Tibial nerve (tissue), 4 donors: ENCODE data around the gene OXCT1. TPM values are rescaled to one million over a fixed set of nuclear protein-coding genes. Genes with fewer than 3 reads are reported as not detected.
"Not testable (repeated sequence)": the region's sequence is repeated elsewhere in the genome, so short reads cannot be mapped to it uniquely, and the experiment has no call there.

Source experiments
- DNase-seq, 2 donors: peaks; one replicate each; pipeline ENCODE4 v3.0.0-alpha.2; 2019; ENCODE audit warnings: low spot score in 2 of 2
- H3K27ac ChIP-seq, 4 donors: fragments of 200-600 bp; sonication (generic) in 3 of 4; one replicate each; pipeline ENCODE4 v1.5.1; 2017 to 2019; ENCODE audit warnings: mild to moderate bottlenecking in 1 of 4
- H3K27me3 ChIP-seq, 2 donors: fragments of 200-600 bp; sonication (generic) in 1 of 2; one replicate each; pipeline versions ENCODE4 v1.5.1 to v1.6.0; 2017 to 2019
- H3K36me3 ChIP-seq, 3 donors: fragments of 200-600 bp; sonication (generic); one replicate each; pipeline ENCODE4 v1.5.1; 2018 to 2019
- H3K4me1 ChIP-seq, 4 donors: fragments of 200-600 bp; sonication (generic) in 3 of 4; one replicate each; pipeline ENCODE4 v1.5.1; 2017 to 2019
- H3K4me3 ChIP-seq, 4 donors: fragments of 200-600 bp; sonication (generic) in 3 of 4; one replicate each; pipeline ENCODE4 v1.5.1; 2017 to 2019; ENCODE audit warnings: mild to moderate bottlenecking in 1 of 4, moderate library complexity in 1 of 4
- H3K9me3 ChIP-seq, 4 donors: fragments of 200-600 bp; sonication (generic) in 3 of 4; one replicate each; pipeline ENCODE4 v1.5.1; 2017 to 2019
- EP300 ChIP-seq, 2 donors: sonication (generic); formaldehyde crosslinking; IDR thresholded peaks; one replicate each; pipeline ENCODE4 v1.6.1; 2017; ENCODE audit warnings: antibody characterized with exemption in 2 of 2, mild to moderate bottlenecking in 1 of 2
- POLR2A ChIP-seq, 2 donors: fragments of 450-650 bp; IDR thresholded peaks; one replicate each; pipeline ENCODE4 v1.6.1; 2017; ENCODE audit warnings: antibody characterized with exemption in 2 of 2, mild to moderate bottlenecking in 2 of 2, moderate library complexity in 2 of 2
- WGBS, 2 donors: methylation state at CpG; one replicate each; pipeline ENCODE4 v1.1.5; 2018; 5-methylcytosine and 5-hydroxymethylcytosine counted together
- total RNA-seq, 4 donors: library from RNA; depleted of rRNA; stranded (reverse); fragments of >200 nt; gene quantifications; one replicate each; pipeline ENCODE4 v1.1.0, GENCODE V29; 2016
- TF ChIP-seq, protein P1 (sequence below), 5 experiments: fragments of 200-600 bp in 3 of 5; fragments of 450-650 bp in 2 of 5; sonication (generic) in 3 of 5; IDR thresholded peaks; one replicate each; pipeline ENCODE4 v1.5.1; 2016 to 2019; ENCODE audit warnings: antibody characterized with exemption in 5 of 5, mild to moderate bottlenecking in 3 of 5, moderate library complexity in 2 of 5

Gene OXCT1
- total RNA-seq, 4 donors from 2014 or later, result 20.4 to 41.2 (median 26.0) TPM

DNA sequence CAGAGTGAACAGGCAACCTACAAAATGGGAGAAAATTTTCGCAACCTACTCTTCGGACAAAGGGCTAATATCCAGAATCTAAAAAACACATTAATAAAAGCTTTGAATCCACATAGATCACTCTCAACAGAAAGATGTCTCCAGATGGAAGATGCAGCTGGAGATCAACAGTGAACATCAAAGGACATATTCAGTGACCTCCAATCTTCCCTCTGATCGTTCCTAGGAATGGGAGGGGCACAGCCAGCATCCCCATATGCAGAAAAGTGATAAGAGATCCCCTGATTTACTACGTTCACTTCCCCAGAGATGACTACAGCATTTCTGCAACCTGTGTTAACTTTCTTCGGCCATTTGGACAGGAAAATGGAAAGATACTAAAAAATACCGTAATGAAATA is 21.2 kb downstream of the OXCT1 start:
- WGBS, 2 donors, result 95 to 97% methylated on average over 6 of the region's 6 CpGs
- Histone ChIP-seq H3K4me1 (no peaks in the 10 kb centered on the region), H3K27me3 (no peaks in the 10 kb centered on the region), H3K9me3 (no peaks in the 10 kb centered on the region), H3K36me3 (peaks cover 0 to 45% (median 10%) of the 10 kb centered on the region in 3 donors), H3K27ac (no peak overlapping the region), H3K4me3 (no peak overlapping the region)
- no peak for TF ChIP-seq EP300 (IDR thresholded peaks at IDR 0.05)
- TF ChIP-seq, protein P1, sequence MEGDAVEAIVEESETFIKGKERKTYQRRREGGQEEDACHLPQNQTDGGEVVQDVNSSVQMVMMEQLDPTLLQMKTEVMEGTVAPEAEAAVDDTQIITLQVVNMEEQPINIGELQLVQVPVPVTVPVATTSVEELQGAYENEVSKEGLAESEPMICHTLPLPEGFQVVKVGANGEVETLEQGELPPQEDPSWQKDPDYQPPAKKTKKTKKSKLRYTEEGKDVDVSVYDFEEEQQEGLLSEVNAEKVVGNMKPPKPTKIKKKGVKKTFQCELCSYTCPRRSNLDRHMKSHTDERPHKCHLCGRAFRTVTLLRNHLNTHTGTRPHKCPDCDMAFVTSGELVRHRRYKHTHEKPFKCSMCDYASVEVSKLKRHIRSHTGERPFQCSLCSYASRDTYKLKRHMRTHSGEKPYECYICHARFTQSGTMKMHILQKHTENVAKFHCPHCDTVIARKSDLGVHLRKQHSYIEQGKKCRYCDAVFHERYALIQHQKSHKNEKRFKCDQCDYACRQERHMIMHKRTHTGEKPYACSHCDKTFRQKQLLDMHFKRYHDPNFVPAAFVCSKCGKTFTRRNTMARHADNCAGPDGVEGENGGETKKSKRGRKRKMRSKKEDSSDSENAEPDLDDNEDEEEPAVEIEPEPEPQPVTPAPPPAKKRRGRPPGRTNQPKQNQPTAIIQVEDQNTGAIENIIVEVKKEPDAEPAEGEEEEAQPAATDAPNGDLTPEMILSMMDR (IDR thresholded peaks at IDR 0.05), result no peak
- no peak for TF ChIP-seq POLR2A (IDR thresholded peaks at IDR 0.05)
- no peak for DNase-seq

DNA sequence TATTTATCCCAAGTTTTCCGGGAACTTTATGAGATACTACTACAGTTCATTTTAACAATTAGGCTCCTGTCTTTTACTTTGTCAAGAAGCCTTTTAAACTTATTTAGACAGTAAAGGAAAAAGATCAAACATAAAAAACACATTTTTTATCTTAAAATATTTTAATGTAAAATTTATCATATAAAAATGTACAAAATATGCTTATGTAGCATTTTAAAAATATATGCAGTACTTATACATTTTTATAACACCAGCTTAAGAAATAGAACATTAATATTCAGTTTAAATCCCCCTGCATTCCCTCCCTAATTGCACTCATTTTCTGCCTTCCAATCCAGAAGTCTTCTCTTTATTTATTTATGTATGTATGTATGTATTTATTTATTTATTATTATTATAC is 24.5 kb downstream of the OXCT1 start:
- H3K36me3 ChIP-seq, result peaks cover 0 to 34% (median 10%) of the 10 kb centered on the region in 3 donors
- not testable (repeated sequence) for H3K4me3 ChIP-seq, H3K4me1 ChIP-seq, H3K9me3 ChIP-seq, DNase-seq, H3K27ac ChIP-seq, H3K27me3 ChIP-seq
- WGBS, 2 donors, result 94 to 96% methylated on average over 1 of the region's 1 CpG

DNA sequence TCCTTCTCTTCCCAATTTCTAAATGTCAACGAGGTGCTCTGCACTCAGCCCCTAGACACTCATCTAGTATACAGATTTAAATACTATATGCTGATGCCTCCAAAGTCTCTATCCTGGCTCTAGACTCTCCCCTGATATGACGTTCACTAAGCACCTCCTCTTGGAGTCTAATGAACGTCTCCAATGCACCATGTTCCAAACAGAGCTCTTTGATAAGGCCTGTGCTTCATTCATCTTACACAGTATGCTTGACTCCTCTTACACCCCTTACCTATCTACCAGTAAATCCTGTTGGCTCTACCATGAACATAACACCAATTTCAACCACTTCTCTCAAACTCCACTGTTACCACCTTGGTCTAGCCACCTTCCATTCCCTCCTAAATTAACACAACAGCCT is 25.7 kb downstream of the OXCT1 start:
- TF ChIP-seq, protein P1 (IDR thresholded peaks at IDR 0.05), result no peak
- no peak for TF ChIP-seq EP300 (IDR thresholded peaks at IDR 0.05)
- no peak for TF ChIP-seq POLR2A (IDR thresholded peaks at IDR 0.05)

DNA sequence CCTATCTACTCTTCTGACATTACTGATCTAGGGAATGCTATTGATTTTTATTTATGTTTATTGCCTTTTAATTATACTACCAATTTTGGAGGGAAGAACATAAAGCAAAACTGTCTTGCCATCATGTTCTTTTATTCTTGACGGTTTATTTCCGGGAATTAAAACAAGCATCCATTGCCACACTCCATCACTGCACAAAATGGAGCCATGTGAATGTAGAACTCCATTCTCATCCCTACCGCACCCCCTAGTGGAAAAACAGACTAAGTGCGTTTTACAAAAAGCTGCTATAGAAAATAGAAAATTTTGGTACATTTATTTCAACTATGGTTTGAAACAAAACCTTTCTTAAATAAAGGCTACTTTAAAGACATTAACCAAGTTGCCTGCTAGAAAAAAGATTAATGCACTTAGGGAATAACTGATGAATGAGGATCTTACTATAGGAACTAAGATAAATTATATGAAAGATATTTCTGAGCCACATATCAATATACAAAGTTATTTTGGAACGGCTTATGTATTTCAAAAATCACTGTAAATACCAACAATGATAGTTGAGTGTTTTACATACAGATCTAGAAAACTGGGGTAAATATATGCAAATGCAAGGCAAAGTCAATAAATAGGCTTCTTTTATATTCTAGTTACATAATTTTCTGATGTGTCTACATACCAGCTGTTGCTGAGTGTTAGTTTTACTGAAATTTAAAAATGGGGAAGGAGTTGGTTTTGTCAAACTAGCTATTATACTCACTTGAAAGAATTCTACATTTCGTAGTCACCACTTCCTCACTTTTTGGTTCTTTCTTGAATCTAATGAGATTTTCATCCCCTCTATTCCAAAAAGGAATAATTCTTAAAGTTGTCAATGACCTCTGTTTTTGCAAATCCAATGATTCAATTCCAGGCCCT is 26.5 kb downstream of the OXCT1 start:
- no peaks in the 10 kb centered on the region for H3K9me3 ChIP-seq
- no peak for DNase-seq
- TF ChIP-seq, protein P1 (IDR thresholded peaks at IDR 0.05), result peak; percentile 68 to 77 (median 71)
- TF ChIP-seq POLR2A (IDR thresholded peaks at IDR 0.05), result no peak
- peaks cover 0 to 9% (median 0%) of the 10 kb centered on the region in 4 donors for H3K4me1 ChIP-seq
- no peaks in the 10 kb centered on the region for H3K27me3 ChIP-seq
- 33% methylated on average over 6 of the region's 6 CpGs for WGBS, 2 donors
- peaks cover 0 to 20% (median 0%) of the 10 kb centered on the region in 3 donors for H3K36me3 ChIP-seq
- no peak overlapping the region for H3K4me3 ChIP-seq
- no peak overlapping the region for H3K27ac ChIP-seq

More for the DNA sequence above, 25.7 kb downstream of the OXCT1 start:
- Histone ChIP-seq H3K36me3 (peaks cover 0 to 24% (median 6%) of the 10 kb centered on the region in 3 donors), H3K27ac (no peak overlapping the region), H3K4me3 (no peak overlapping the region), H3K9me3 (no peaks in the 10 kb centered on the region), H3K4me1 (peaks cover 0 to 9% (median 0%) of the 10 kb centered on the region in 4 donors), H3K27me3 (no peaks in the 10 kb centered on the region)
- 56 to 68% methylated on average over 3 of the region's 3 CpGs for WGBS, 2 donors
- DNase-seq, result no peak

DNA sequence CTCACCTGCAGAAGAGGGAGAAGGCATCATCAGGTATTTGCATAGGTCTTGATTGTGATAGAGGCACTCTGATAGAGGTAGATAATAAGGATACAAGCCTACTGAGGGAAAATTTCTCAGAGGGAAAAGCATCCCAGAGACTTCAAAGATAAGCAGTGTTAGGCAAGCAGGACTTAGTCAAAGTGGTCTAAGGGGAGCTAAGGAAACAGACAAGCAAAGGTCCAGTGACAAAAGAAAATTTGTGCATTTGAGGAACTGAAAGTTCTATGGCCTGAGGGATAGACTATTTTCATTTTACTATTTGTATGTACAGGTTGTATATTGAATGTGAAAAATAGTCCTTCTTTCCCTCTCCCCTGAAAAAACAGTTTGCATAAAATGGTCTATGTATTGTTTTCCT is 27.4 kb downstream of the OXCT1 start:
- Histone ChIP-seq H3K36me3 (peaks cover 0 to 22% (median 0%) of the 10 kb centered on the region in 3 donors), H3K27ac (no peak overlapping the region), H3K27me3 (no peaks in the 10 kb centered on the region), H3K4me1 (peaks cover 0 to 9% (median 0%) of the 10 kb centered on the region in 4 donors), H3K4me3 (no peak overlapping the region), H3K9me3 (no peaks in the 10 kb centered on the region)
- TF ChIP-seq, protein P1 (IDR thresholded peaks at IDR 0.05), result no peak
- TF ChIP-seq POLR2A (IDR thresholded peaks at IDR 0.05) (no peak), EP300 (IDR thresholded peaks at IDR 0.05) (no peak)
- DNase-seq, result no peak
